Kidney (tissue), 14 donors: ENCODE measurements around the gene VRK3. TPM values are rescaled to one million over a fixed set of nuclear protein-coding genes. Genes with fewer than 3 reads are reported as not detected.

Source experiments
- DNase-seq, 5 donors: peaks; one replicate each; pipeline ENCODE4 v3.0.0-alpha.2; 2013 to 2020
- FAIRE-seq: peaks from 2 replicates; lab custom pipeline; 2012; peaks lifted over from hg19 to GRCh38; lab: Jason Lieb, UNC
- H3K27ac ChIP-seq, 2 donors: one replicate each; pipeline ENCODE4 v1.7.0; 2013; ENCODE audit warnings: low read depth in 2 of 2, low read length in 2 of 2, inconsistent platforms in 1 of 2
- H3K27me3 ChIP-seq: one replicate; pipeline ENCODE4 v1.7.1; 2013; ENCODE audit warnings: low read length, inconsistent platforms; ENCODE audit not compliant: control insufficient read depth, insufficient read depth
- H3K36me3 ChIP-seq, 3 donors: one replicate each; pipeline versions ENCODE4 v1.7.0 to v1.7.1; 2013; ENCODE audit warnings: low read length in 3 of 3, control low read depth in 1 of 3, inconsistent platforms in 1 of 3; ENCODE audit not compliant: insufficient read depth in 3 of 3, control insufficient read depth in 2 of 3
- H3K4me1 ChIP-seq, 3 donors: one replicate each; pipeline versions ENCODE4 v1.7.0 to v1.7.1; 2013; ENCODE audit warnings: low read length in 3 of 3, inconsistent platforms in 1 of 3, low read depth in 1 of 3; ENCODE audit not compliant: control insufficient read depth in 2 of 3, insufficient read depth in 2 of 3
- H3K4me3 ChIP-seq, 3 donors: one replicate each; pipeline versions ENCODE4 v1.7.0 to v1.8.1; 2013; ENCODE audit warnings: low read length in 3 of 3, control low read depth in 1 of 3, inconsistent platforms in 1 of 3
- H3K9ac ChIP-seq, 3 donors: one replicate each; pipeline versions ENCODE4 v1.7.0 to v1.7.1; 2013; ENCODE audit warnings: low read length in 3 of 3, control low read depth in 1 of 3, inconsistent platforms in 1 of 3
- H3K9me3 ChIP-seq, 3 donors: one replicate each; pipeline versions ENCODE4 v1.7.0 to v1.7.1; 2013; ENCODE audit warnings: low read length in 3 of 3, control low read depth in 1 of 3, inconsistent platforms in 1 of 3; ENCODE audit not compliant: control insufficient read depth in 2 of 3, insufficient read depth in 1 of 3
- intact Hi-C: fragments of 100-400 bp; cut with DNase I; formaldehyde crosslinking; loops from one replicate; pipeline ENCODE4 v1.11.1; 2022
- polyA plus RNA-seq: library from polyadenylated mRNA; stranded (reverse); fragments of 350-450 nt; fragmentation: Illumina TruSeq; extraction: RNeasy Lipid Tissue Mini Kit (QIAGEN cat#74804); gene quantifications from one replicate; pipeline ENCODE4 v1.2.3, GENCODE V29; 2014; ENCODE audit warnings: low read depth, low replicate concordance; ENCODE audit not compliant: insufficient read depth
- total RNA-seq: library from RNA; stranded (reverse); fragmentation: NEBNext Ultra II Directional; extraction: Animal tissue kit (Norgen Biotek cat#: 25700); gene quantifications from one replicate; pipeline ENCODE4 v1.2.1, GENCODE V29; 2021
- TF ChIP-seq, protein P1 (sequence below): IDR thresholded peaks from 3 replicates; pipeline ENCODE4 v1.5.1; 2012; ENCODE audit warnings: mild to moderate bottlenecking, moderate library complexity, borderline replicate concordance; ENCODE audit not compliant: insufficient read depth; ENCODE audit errors: extremely low read depth
- donor health status: control.
- donor health status: control.
- donor health status: control.
- donor health status: control.
- donor health status: control.
- donor health status: DM: yes; HTN: yes; CAD: no.
- donor health status: Normal renal cell carcinoma (clear cell type).

The VRK3 gene
- total and polyA plus RNA-seq, 2 donors from 2014 or later = 53.2 to 69.0 TPM

DNA sequence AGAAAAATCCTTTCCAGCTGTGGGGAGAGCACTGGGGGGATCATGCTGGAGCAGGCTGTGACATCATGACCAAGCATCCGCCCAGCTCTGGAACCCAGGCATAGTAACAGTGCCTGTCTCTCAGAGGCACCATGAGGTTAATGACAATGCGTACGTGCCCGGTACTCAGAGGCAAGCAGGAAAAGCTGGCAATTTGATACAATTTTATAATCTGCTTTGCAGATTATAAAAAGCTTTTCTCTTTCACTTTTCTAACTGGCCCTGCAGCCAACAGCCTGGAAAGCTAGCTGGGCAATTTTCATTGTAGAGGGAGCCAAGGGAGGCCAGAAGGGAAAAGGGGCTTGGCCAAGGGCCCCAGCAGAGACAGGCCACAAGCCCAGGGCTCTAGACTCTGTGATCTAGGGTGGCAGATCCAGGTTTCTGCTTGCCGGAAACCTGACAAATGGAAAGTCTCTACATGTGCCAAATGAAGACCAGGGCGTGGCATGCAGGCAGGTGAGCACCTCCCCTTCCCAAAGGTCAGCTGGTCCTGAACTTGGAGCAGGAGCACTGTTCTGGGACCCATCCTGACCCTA is 22.7 kb downstream of the VRK3 start:
- Histone ChIP-seq H3K27me3 (no peaks in the 10 kb centered on the region), H3K9ac (no peak overlapping the region), H3K9me3 (no peaks in the 10 kb centered on the region), H3K27ac (no peak overlapping the region), H3K4me3 (no peak overlapping the region), H3K36me3 (peaks cover 0 to 60% (median 57%) of the 10 kb centered on the region in 3 donors), H3K4me1 (no peaks in the 10 kb centered on the region)
- intact Hi-C loops = no loop called here
- TF ChIP-seq, protein P1, sequence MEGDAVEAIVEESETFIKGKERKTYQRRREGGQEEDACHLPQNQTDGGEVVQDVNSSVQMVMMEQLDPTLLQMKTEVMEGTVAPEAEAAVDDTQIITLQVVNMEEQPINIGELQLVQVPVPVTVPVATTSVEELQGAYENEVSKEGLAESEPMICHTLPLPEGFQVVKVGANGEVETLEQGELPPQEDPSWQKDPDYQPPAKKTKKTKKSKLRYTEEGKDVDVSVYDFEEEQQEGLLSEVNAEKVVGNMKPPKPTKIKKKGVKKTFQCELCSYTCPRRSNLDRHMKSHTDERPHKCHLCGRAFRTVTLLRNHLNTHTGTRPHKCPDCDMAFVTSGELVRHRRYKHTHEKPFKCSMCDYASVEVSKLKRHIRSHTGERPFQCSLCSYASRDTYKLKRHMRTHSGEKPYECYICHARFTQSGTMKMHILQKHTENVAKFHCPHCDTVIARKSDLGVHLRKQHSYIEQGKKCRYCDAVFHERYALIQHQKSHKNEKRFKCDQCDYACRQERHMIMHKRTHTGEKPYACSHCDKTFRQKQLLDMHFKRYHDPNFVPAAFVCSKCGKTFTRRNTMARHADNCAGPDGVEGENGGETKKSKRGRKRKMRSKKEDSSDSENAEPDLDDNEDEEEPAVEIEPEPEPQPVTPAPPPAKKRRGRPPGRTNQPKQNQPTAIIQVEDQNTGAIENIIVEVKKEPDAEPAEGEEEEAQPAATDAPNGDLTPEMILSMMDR = no peak
- DNase-seq = no peak
- no peak for FAIRE-seq

DNA sequence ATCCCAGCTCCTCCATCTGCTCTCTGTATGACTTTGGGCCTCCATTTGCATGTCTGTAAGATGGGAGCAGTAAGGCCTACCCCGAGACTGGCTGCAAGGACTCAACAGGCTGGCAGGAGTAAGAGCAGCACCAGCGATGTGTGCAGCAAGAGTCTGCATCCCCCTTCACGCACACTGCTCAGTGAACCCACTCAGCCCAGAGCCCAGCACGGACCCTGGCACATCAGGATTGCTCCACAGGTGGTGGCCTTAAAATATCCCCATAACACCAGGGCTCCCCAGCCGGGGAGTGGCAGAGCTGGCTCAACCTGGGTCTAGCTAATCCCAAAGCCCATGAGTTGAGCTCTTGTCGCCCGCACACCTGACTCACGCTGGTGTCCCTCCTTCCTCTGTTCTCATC is 23.4 kb downstream of the VRK3 start:
- intact Hi-C loops = no loop called here
- DNase-seq = no peak
- H3K9ac ChIP-seq = no peak overlapping the region
- no peak overlapping the region for H3K27ac ChIP-seq
- no peak for FAIRE-seq
- H3K36me3 ChIP-seq = peaks cover 0 to 57% (median 54%) of the 10 kb centered on the region in 3 donors
- no peaks in the 10 kb centered on the region for H3K27me3 ChIP-seq
- H3K9me3 ChIP-seq = no peaks in the 10 kb centered on the region
- H3K4me3 ChIP-seq = no peak overlapping the region
- TF ChIP-seq, protein P1 = no peak
- H3K4me1 ChIP-seq = no peaks in the 10 kb centered on the region

DNA sequence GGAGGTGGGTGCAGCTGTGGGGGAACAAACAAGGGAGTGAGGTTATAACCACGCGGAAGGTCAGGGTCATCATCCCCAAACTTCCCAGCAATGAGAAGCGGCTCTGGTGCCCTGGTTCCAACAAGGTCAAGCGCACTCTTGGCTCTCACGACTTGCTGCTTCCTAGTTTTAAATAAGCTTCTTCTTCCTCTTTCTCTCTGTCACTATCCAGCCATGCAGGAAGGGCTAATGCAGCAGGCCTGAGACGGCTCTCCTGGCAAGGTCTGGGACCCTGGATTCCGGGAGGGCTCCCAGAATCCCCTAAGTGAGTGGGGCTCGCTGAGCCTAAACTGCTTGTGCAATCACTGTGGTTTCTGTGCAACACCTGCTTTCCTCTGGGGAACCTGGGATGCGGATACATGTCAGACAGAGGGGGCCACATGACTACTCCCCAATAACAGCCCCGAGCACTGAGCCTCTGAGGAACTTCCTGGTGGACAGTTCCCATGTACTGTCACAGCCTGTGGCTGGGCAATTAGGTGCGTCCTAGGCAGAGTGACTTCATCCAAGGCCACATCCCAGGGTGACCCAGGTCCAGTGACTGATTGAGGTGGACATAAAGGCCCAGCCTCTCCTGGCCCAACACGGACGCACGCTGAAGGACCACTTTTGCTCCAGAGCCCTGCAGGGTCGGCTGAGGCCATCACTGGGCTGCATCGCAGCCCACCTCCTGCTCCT is 24.2 kb downstream of the VRK3 start:
- DNase-seq (no peak), FAIRE-seq (no peak)
- intact Hi-C loops = no loop called here
- Histone ChIP-seq H3K4me1 (no peaks in the 10 kb centered on the region), H3K9me3 (no peaks in the 10 kb centered on the region), H3K27me3 (no peaks in the 10 kb centered on the region), H3K4me3 (no peak overlapping the region), H3K36me3 (peaks cover 0 to 57% (median 53%) of the 10 kb centered on the region in 3 donors), H3K9ac (no peak overlapping the region), H3K27ac (no peak overlapping the region)
- TF ChIP-seq, protein P1 = no peak
